GM23338 (cell line): Measurements from ENCODE around the gene BCAS3. TPM values are rescaled to one million over a fixed set of nuclear protein-coding genes. Genes with fewer than 3 reads are reported as not detected.

ENCODE experiments used
- ATAC-seq: fragments of 200-7000 bp; cut with Tn5 transposase; 3 replicates; pipeline ENCODE4 v1.9.1; 2020
- DNase-seq: peaks from one replicate; pipeline ENCODE4 v3.0.0-alpha.2; 2015; ENCODE audit warnings: low spot score
- H2AFZ ChIP-seq: fragments of 200-600 bp; sonication (generic); 2 replicates; pipeline ENCODE4 v1.8.0; 2016; ENCODE audit warnings: antibody characterized with exemption, mild to moderate bottlenecking, moderate library complexity
- H3F3A ChIP-seq: fragments of 200-600 bp; sonication (generic); replicated peaks from 2 replicates; pipeline ENCODE4 v1.8.0; 2017; ENCODE audit warnings: antibody characterized with exemption, mixed run types, low read depth
- H3K27ac ChIP-seq: fragments of 200-600 bp; sonication (generic); 2 replicates; pipeline ENCODE4 v1.6.1; 2016; ENCODE audit warnings: low read depth
- H3K27me3 ChIP-seq: fragments of 200-600 bp; sonication (generic); 2 replicates; pipeline ENCODE4 v1.8.0; 2016; ENCODE audit warnings: mild to moderate bottlenecking, mixed run types, moderate library complexity; ENCODE audit not compliant: insufficient read depth
- H3K36me3 ChIP-seq: fragments of 200-600 bp; sonication (generic); 2 replicates; pipeline ENCODE4 v1.8.0; 2016; ENCODE audit warnings: mild to moderate bottlenecking; ENCODE audit not compliant: insufficient read depth
- H3K4me1 ChIP-seq: fragments of 200-600 bp; sonication (generic); 2 replicates; pipeline ENCODE4 v1.8.0; 2016; ENCODE audit warnings: mild to moderate bottlenecking, moderate library complexity; ENCODE audit not compliant: insufficient read depth
- H3K4me2 ChIP-seq: fragments of 200-600 bp; sonication (generic); 2 replicates; pipeline ENCODE4 v1.7.1; 2017; ENCODE audit warnings: mixed run types
- H3K4me3 ChIP-seq: fragments of 200-600 bp; sonication (generic); 2 replicates; pipeline ENCODE4 v1.6.1; 2016; ENCODE audit warnings: mixed run types
- H3K79me2 ChIP-seq: fragments of 200-600 bp; sonication (generic); replicated peaks from 2 replicates; pipeline ENCODE4 v1.8.0; 2017; ENCODE audit warnings: mild to moderate bottlenecking; ENCODE audit not compliant: insufficient read depth
- H3K9me2 ChIP-seq: fragments of 200-600 bp; sonication (generic); 2 replicates; pipeline ENCODE4 v1.8.0; 2017; ENCODE audit not compliant: insufficient read depth
- H4K20me1 ChIP-seq: fragments of 200-600 bp; sonication (generic); replicated peaks from 2 replicates; pipeline ENCODE4 v1.8.0; 2017; ENCODE audit warnings: mild to moderate bottlenecking; ENCODE audit not compliant: insufficient read depth
- H3K27ac Mint-ChIP-seq: 2 replicates; pipeline ENCODE4 v1.8.0; 2020; ENCODE audit warnings: inconsistent platforms, mild to moderate bottlenecking, moderate library complexity, mixed read lengths
- H3K27me3 Mint-ChIP-seq: 3 replicates; pipeline ENCODE4 v1.8.0; 2022; ENCODE audit warnings: low read depth, mild to moderate bottlenecking, moderate library complexity, mixed read lengths, inconsistent platforms; ENCODE audit not compliant: insufficient read depth, poor library complexity
- H3K36me3 Mint-ChIP-seq: 3 replicates; pipeline ENCODE4 v1.8.0; 2021; ENCODE audit warnings: low read depth, mild to moderate bottlenecking, inconsistent platforms, moderate library complexity, mixed read lengths
- H3K4me1 Mint-ChIP-seq: 3 replicates; pipeline ENCODE4 v1.8.0; 2020; ENCODE audit warnings: mild to moderate bottlenecking, inconsistent platforms, mixed read lengths
- H3K4me3 Mint-ChIP-seq: 3 replicates; pipeline ENCODE4 v1.8.0; 2021; ENCODE audit warnings: moderate library complexity, mild to moderate bottlenecking, inconsistent platforms, mixed read lengths
- H3K9me3 Mint-ChIP-seq: 3 replicates; pipeline ENCODE4 v1.8.0; 2020; ENCODE audit warnings: moderate library complexity, mild to moderate bottlenecking, inconsistent platforms, mixed read lengths
- CREB1 ChIP-seq: fragments of 250-450 bp; sonication (Bioruptor Pico); IDR thresholded peaks from 2 replicates; pipeline ENCODE4 v1.5.0; 2020; ENCODE audit warnings: low read depth, mild to moderate bottlenecking, moderate library complexity
- EZH2 ChIP-seq: fragments of 200-600 bp; sonication (generic); IDR thresholded peaks from one replicate; pipeline ENCODE4 v1.8.0; 2017; ENCODE audit warnings: antibody characterized with exemption, mild to moderate bottlenecking, low read depth; ENCODE audit not compliant: unreplicated experiment
- EZH2phosphoT487 ChIP-seq: fragments of 200-600 bp; sonication (generic); IDR thresholded peaks from one replicate; pipeline ENCODE4 v1.8.1; 2018; ENCODE audit warnings: antibody characterized with exemption; ENCODE audit not compliant: unreplicated experiment
- JUNB ChIP-seq: IDR thresholded peaks from one replicate; pipeline ENCODE4 v1.6.1; 2016; ENCODE audit warnings: antibody characterized with exemption; ENCODE audit not compliant: unreplicated experiment
- POLR2AphosphoS5 ChIP-seq: IDR thresholded peaks from 2 replicates; pipeline ENCODE4 v1.6.1; 2016; ENCODE audit warnings: antibody characterized with exemption, low read depth
- ZNF114 ChIP-seq: fragments of 250-450 bp; sonication (Bioruptor Pico); IDR thresholded peaks from 2 replicates; pipeline ENCODE4 v1.5.0; 2020; ENCODE audit warnings: mild to moderate bottlenecking, moderate library complexity
- ZNF331 ChIP-seq: fragments of 250-450 bp; sonication (Bioruptor Pico); IDR thresholded peaks from 2 replicates; pipeline ENCODE4 v1.5.0; 2020; ENCODE audit warnings: low read depth, mild to moderate bottlenecking, moderate library complexity
- polyA plus RNA-seq: library from polyadenylated mRNA; unstranded; fragments of >200 nt; fragmentation: Nextera tagmentation; extraction: Ambion mirVana; gene quantifications from 2 replicates; pipeline ENCODE4 v1.2.1, GENCODE V29; 2016
- total RNA-seq: library from RNA; depleted of rRNA; stranded (reverse); fragments of >200 nt; shearing (Covaris generic); gene quantifications from 2 replicates; pipeline ENCODE4 v1.2.3, GENCODE V29; 2014
- TF ChIP-seq, protein P1 (sequence below), 2 experiments: fragments of 200-600 bp in 1 of 2; sonication (generic) in 1 of 2; conservative IDR thresholded peaks; 2 replicates each; pipeline versions ENCODE4 v1.5.1 to v1.6.1; 2016 to 2017; ENCODE audit warnings: antibody characterized with exemption in 2 of 2, low read depth in 2 of 2, mild to moderate bottlenecking in 2 of 2, moderate library complexity in 1 of 2
- TF ChIP-seq, protein P2 (sequence below): IDR thresholded peaks from 2 replicates; pipeline ENCODE4 v1.6.1; 2016; ENCODE audit warnings: antibody characterized with exemption
- TF ChIP-seq, protein P3 (sequence below): fragments of 250-450 bp; sonication (Bioruptor Pico); IDR thresholded peaks from 2 replicates; pipeline ENCODE4 v1.5.0; 2020; ENCODE audit warnings: mild to moderate bottlenecking, moderate library complexity

BCAS3 gene
- total and polyA plus RNA-seq, 2 experiments from 2014 or later, result 8.2 to 28.0 TPM

DNA sequence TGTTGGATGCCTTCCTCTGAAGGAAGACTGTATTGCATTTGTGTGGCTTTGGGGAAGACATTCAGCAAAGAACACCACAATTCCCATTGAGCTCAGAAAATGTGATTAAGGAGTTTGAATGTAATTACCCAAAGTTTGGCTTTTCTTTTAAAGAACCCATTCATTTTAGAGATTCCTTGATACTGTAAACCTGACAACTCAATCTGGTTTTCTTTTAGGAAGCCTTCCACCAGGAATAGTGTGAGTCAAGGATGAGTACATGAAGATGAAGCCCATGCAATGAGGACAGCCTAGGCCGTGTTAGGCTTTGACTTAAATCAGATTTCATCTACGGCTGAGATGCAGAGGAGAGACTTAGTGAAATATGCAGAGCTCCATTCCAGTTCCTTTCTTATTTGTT lies 450.3 kb downstream of the BCAS3 start:
- Mint-ChIP-seq H3K36me3 (no peaks in the 10 kb centered on the region), H3K9me3 (no peaks in the 10 kb centered on the region), H3K4me3 (no peak overlapping the region), H3K27me3 (peaks cover under 1% of the 10 kb centered on the region), H3K4me1 (no peaks in the 10 kb centered on the region), H3K27ac (no peak overlapping the region)
- H3K4me1 ChIP-seq, result no peaks in the 10 kb centered on the region
- no peaks in the 10 kb centered on the region for H3K79me2 ChIP-seq
- no peak overlapping the region for H3K27ac ChIP-seq
- H3K4me2 ChIP-seq, result no peak overlapping the region
- no peaks in the 10 kb centered on the region for H3F3A ChIP-seq
- no peaks in the 10 kb centered on the region for H4K20me1 ChIP-seq
- H2AFZ ChIP-seq, result no peak overlapping the region
- no peak overlapping the region for H3K4me3 ChIP-seq
- H3K36me3 ChIP-seq, result no peaks in the 10 kb centered on the region
- TF ChIP-seq ZNF114 (CRISPR knock-in tag) (no peak), EZH2phosphoT487 (no peak), CREB1 (CRISPR knock-in tag) (no peak), ZNF331 (CRISPR knock-in tag) (no peak), JUNB (no peak), EZH2 (no peak)
- TF ChIP-seq, protein P1, sequence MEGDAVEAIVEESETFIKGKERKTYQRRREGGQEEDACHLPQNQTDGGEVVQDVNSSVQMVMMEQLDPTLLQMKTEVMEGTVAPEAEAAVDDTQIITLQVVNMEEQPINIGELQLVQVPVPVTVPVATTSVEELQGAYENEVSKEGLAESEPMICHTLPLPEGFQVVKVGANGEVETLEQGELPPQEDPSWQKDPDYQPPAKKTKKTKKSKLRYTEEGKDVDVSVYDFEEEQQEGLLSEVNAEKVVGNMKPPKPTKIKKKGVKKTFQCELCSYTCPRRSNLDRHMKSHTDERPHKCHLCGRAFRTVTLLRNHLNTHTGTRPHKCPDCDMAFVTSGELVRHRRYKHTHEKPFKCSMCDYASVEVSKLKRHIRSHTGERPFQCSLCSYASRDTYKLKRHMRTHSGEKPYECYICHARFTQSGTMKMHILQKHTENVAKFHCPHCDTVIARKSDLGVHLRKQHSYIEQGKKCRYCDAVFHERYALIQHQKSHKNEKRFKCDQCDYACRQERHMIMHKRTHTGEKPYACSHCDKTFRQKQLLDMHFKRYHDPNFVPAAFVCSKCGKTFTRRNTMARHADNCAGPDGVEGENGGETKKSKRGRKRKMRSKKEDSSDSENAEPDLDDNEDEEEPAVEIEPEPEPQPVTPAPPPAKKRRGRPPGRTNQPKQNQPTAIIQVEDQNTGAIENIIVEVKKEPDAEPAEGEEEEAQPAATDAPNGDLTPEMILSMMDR (conservative IDR thresholded peaks at IDR 0.05; ENCODE audit: low read depth in 2 of 2), result no peak
- TF ChIP-seq, protein P2, sequence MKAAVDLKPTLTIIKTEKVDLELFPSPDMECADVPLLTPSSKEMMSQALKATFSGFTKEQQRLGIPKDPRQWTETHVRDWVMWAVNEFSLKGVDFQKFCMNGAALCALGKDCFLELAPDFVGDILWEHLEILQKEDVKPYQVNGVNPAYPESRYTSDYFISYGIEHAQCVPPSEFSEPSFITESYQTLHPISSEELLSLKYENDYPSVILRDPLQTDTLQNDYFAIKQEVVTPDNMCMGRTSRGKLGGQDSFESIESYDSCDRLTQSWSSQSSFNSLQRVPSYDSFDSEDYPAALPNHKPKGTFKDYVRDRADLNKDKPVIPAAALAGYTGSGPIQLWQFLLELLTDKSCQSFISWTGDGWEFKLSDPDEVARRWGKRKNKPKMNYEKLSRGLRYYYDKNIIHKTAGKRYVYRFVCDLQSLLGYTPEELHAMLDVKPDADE, result no peak
- DNase-seq (no peak), ATAC-seq (no peak)
- H3K9me2 ChIP-seq, result no peaks in the 10 kb centered on the region
- no peaks in the 10 kb centered on the region for H3K27me3 ChIP-seq

DNA sequence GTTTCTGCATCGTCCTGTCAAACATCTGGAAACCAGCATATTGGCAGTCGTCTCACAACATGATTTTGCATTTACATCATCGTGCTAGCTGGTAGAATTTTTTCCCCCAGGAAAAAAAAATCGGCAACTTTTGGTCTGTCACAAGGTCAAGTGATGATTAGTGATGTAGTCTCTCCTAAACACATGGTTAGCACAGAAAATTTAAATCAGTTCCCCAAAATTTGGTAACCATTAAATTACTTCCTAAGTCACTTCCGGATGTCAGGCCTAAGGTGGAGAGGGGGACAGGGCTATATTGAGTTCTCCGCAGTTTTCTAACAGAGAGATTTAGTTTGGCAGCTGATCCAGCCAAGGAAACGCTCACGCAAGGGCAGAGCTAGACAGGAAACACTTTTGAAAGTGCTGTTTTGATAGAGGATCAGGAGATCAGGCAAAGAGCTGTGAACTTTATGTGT lies 451.0 kb downstream of the BCAS3 start:
- no peak overlapping the region for H3K4me2 ChIP-seq
- no peaks in the 10 kb centered on the region for H3K4me1 ChIP-seq
- H3F3A ChIP-seq, result no peaks in the 10 kb centered on the region
- H3K9me2 ChIP-seq, result no peaks in the 10 kb centered on the region
- H3K36me3 ChIP-seq, result no peaks in the 10 kb centered on the region
- no peak overlapping the region for H3K4me3 ChIP-seq
- no peak overlapping the region; the same call in 1 of the 2 replicates for H3K27ac Mint-ChIP-seq
- ATAC-seq (no peak), DNase-seq (no peak)
- H3K4me1 Mint-ChIP-seq, result no peaks in the 10 kb centered on the region
- no peaks in the 10 kb centered on the region for H3K9me3 Mint-ChIP-seq
- H4K20me1 ChIP-seq, result no peaks in the 10 kb centered on the region
- H3K27me3 Mint-ChIP-seq, result no peaks in the 10 kb centered on the region
- no peaks in the 10 kb centered on the region for H3K36me3 Mint-ChIP-seq
- H3K79me2 ChIP-seq, result no peaks in the 10 kb centered on the region
- H3K4me3 Mint-ChIP-seq, result no peak overlapping the region
- no peak overlapping the region for H3K27ac ChIP-seq
- no peak overlapping the region for H2AFZ ChIP-seq
- no peaks in the 10 kb centered on the region for H3K27me3 ChIP-seq
- TF ChIP-seq, protein P3, sequence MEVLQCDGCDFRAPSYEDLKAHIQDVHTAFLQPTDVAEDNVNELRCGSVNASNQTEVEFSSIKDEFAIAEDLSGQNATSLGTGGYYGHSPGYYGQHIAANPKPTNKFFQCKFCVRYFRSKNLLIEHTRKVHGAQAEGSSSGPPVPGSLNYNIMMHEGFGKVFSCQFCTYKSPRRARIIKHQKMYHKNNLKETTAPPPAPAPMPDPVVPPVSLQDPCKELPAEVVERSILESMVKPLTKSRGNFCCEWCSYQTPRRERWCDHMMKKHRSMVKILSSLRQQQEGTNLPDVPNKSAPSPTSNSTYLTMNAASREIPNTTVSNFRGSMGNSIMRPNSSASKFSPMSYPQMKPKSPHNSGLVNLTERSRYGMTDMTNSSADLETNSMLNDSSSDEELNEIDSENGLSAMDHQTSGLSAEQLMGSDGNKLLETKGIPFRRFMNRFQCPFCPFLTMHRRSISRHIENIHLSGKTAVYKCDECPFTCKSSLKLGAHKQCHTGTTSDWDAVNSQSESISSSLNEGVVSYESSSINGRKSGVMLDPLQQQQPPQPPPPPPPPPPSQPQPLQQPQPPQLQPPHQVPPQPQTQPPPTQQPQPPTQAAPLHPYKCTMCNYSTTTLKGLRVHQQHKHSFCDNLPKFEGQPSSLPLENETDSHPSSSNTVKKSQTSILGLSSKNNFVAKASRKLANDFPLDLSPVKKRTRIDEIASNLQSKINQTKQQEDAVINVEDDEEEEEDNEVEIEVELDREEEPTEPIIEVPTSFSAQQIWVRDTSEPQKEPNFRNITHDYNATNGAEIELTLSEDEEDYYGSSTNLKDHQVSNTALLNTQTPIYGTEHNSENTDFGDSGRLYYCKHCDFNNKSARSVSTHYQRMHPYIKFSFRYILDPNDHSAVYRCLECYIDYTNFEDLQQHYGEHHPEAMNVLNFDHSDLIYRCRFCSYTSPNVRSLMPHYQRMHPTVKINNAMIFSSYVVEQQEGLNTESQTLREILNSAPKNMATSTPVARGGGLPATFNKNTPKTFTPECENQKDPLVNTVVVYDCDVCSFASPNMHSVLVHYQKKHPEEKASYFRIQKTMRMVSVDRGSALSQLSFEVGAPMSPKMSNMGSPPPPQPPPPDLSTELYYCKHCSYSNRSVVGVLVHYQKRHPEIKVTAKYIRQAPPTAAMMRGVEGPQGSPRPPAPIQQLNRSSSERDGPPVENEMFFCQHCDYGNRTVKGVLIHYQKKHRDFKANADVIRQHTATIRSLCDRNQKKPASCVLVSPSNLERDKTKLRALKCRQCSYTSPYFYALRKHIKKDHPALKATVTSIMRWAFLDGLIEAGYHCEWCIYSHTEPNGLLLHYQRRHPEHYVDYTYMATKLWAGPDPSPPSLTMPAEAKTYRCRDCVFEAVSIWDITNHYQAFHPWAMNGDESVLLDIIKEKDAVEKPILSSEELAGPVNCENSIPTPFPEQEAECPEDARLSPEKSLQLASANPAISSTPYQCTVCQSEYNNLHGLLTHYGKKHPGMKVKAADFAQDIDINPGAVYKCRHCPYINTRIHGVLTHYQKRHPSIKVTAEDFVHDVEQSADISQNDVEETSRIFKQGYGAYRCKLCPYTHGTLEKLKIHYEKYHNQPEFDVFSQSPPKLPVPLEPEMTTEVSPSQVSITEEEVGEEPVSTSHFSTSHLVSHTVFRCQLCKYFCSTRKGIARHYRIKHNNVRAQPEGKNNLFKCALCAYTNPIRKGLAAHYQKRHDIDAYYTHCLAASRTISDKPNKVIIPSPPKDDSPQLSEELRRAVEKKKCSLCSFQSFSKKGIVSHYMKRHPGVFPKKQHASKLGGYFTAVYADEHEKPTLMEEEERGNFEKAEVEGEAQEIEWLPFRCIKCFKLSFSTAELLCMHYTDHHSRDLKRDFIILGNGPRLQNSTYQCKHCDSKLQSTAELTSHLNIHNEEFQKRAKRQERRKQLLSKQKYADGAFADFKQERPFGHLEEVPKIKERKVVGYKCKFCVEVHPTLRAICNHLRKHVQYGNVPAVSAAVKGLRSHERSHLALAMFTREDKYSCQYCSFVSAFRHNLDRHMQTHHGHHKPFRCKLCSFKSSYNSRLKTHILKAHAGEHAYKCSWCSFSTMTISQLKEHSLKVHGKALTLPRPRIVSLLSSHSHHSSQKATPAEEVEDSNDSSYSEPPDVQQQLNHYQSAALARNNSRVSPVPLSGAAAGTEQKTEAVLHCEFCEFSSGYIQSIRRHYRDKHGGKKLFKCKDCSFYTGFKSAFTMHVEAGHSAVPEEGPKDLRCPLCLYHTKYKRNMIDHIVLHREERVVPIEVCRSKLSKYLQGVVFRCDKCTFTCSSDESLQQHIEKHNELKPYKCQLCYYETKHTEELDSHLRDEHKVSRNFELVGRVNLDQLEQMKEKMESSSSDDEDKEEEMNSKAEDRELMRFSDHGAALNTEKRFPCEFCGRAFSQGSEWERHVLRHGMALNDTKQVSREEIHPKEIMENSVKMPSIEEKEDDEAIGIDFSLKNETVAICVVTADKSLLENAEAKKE (CRISPR knock-in tag), result no peak
- TF ChIP-seq JUNB (no peak), EZH2phosphoT487 (no peak), CREB1 (CRISPR knock-in tag) (no peak), POLR2AphosphoS5 (no peak), ZNF114 (CRISPR knock-in tag) (no peak)
- TF ChIP-seq, protein P2, result no peak
